K562 (cell line): ENCODE data around the gene NELFE. TPM values are rescaled to one million over a fixed set of nuclear protein-coding genes. Genes with fewer than 3 reads are reported as not detected.
A peak's percentile ranks its signal among the peaks of the same experiment; 100 is the strongest.

Source experiments
- BHLHE40 ChIP-seq: IDR thresholded peaks from 2 replicates; pipeline ENCODE4 v1.6.1; 2011; ENCODE audit warnings: low read length, improper control_type of control experiment
- CHD2 ChIP-seq: IDR thresholded peaks from 2 replicates; pipeline ENCODE4 v1.6.1; 2011; ENCODE audit warnings: low read depth, low read length
- CHD4 ChIP-seq: fragments of 200-600 bp; sonication (generic); IDR thresholded peaks from 3 replicates; pipeline ENCODE4 v1.6.1; 2012; ENCODE audit warnings: low read depth, mild to moderate bottlenecking, mixed read lengths, low read length, inconsistent platforms; ENCODE audit not compliant: insufficient read depth, insufficient replicate concordance, poor library complexity, severe bottlenecking
- FOXA1 ChIP-seq: fragments of 450-650 bp; IDR thresholded peaks from 2 replicates; pipeline ENCODE4 v1.6.1; 2016; ENCODE audit warnings: mild to moderate bottlenecking, borderline replicate concordance
- HLTF ChIP-seq: fragments of 450-650 bp; IDR thresholded peaks from 2 replicates; pipeline ENCODE4 v1.6.1; 2016
- HMGN3 ChIP-seq: IDR thresholded peaks from 2 replicates; pipeline ENCODE4 v1.6.1; 2011; ENCODE audit warnings: borderline replicate concordance, low read depth, mild to moderate bottlenecking, mixed read lengths, low read length; ENCODE audit not compliant: insufficient read length; ENCODE audit errors: extremely low read depth
- MEF2A ChIP-seq: IDR thresholded peaks from 2 replicates; pipeline ENCODE4 v1.6.1; 2011; ENCODE audit warnings: low read depth, mild to moderate bottlenecking, low read length, moderate library complexity; ENCODE audit not compliant: control insufficient read depth
- NFATC3 ChIP-seq: fragments of 450-650 bp; IDR thresholded peaks from 2 replicates; pipeline ENCODE4 v1.6.1; 2017; ENCODE audit warnings: mild to moderate bottlenecking
- PTRF ChIP-seq: fragments of 450-650 bp; IDR thresholded peaks from 2 replicates; pipeline ENCODE4 v1.6.1; 2016; ENCODE audit warnings: mild to moderate bottlenecking, missing genetic modification characterization, missing compliant biosample characterization
- SOX6 ChIP-seq: fragments of 450-650 bp; IDR thresholded peaks from 2 replicates; pipeline ENCODE4 v1.6.1; 2014; ENCODE audit warnings: mild to moderate bottlenecking
- VEZF1 ChIP-seq: fragments of 200-800 bp; sonication (Bioruptor generic); IDR thresholded peaks from 2 replicates; pipeline ENCODE4 v1.6.1; 2017; ENCODE audit warnings: missing genetic modification characterization, missing compliant biosample characterization
- XRCC3 ChIP-seq: fragments of 450-650 bp; IDR thresholded peaks from 2 replicates; pipeline ENCODE4 v1.6.1; 2017; ENCODE audit warnings: mild to moderate bottlenecking, moderate library complexity
- ZZZ3 ChIP-seq: fragments of 450-650 bp; IDR thresholded peaks from 2 replicates; pipeline ENCODE4 v1.6.1; 2016; ENCODE audit warnings: antibody characterized with exemption, mild to moderate bottlenecking, moderate library complexity
- polyA plus RNA-seq, 8 experiments: library from polyadenylated mRNA; depleted of rRNA in 4 of 8; stranded (reverse) in 5 of 8; unstranded in 3 of 8; fragments of >200 nt; fragmentation: Nextera tagmentation in 2 of 8; fragmentation: Illumina TruSeq in 1 of 8; extraction: Ambion mirVana in 2 of 8; extraction: Trizol in 1 of 8; gene quantifications; 2 replicates each; pipeline versions ENCODE4 v1.2.1 to v1.2.3, GENCODE V29; 2011 to 2014; ENCODE audit warnings: inconsistent platforms in 1 of 8, missing spikeins in 1 of 8
- total RNA-seq, 7 experiments: library from RNA; depleted of rRNA in 6 of 7; stranded (reverse); fragments of >200 nt in 6 of 7; fragmentation: Illumina TruSeq in 2 of 7; extraction: Trizol in 2 of 7; gene quantifications; 2 replicates each; pipeline versions ENCODE4 v1.2.1 to v1.2.3, GENCODE V29; 2011 to 2021; ENCODE audit warnings: low replicate concordance in 1 of 7
- TF ChIP-seq, protein P1 (sequence below): fragments of 250-450 bp; sonication (Bioruptor Pico); IDR thresholded peaks from 2 replicates; pipeline ENCODE4 v1.9.0; 2021; ENCODE audit warnings: mild to moderate bottlenecking, inconsistent platforms
- TF ChIP-seq, protein P2 (sequence below): sonication (generic); IDR thresholded peaks from 2 replicates; pipeline ENCODE4 v1.6.1; 2016
- TF ChIP-seq, protein P3 (sequence below): fragments of 450-650 bp; IDR thresholded peaks from 2 replicates; pipeline ENCODE4 v1.6.1; 2017; ENCODE audit warnings: antibody characterized with exemption, mild to moderate bottlenecking
- TF ChIP-seq, protein P4 (sequence below): sonication (generic); formaldehyde crosslinking; IDR thresholded peaks from 2 replicates; pipeline ENCODE4 v1.8.1; 2023; ENCODE audit warnings: mild to moderate bottlenecking, missing genetic modification reagents, moderate library complexity

The NELFE gene
- total and polyA plus RNA-seq, 9 of the 15 experiments (the other 6 are each of a cell fraction or from before 2014, with no cell fraction given): 15.2 to 157 (median 91.5) TPM

GRCh38 chr6:31979238-31979898, 20.6 kb upstream of the NELFE start (continued):
- TF ChIP-seq VEZF1 (CRISPR knock-in tag) (peak; percentile 74), CHD2 (0 out of 2 replicates have a peak, but pooled peaks have one; percentile 22), NFATC3 (no peak), SOX6 (no peak), FOXA1 (no peak), MEF2A (peak; percentile 77), BHLHE40 (peak; percentile 71; the same call in 1 of the 2 replicates), XRCC3 (no peak), ZZZ3 (no peak), HMGN3 (no peak), PTRF (tag) (no peak), CHD4 (no peak), HLTF (no peak)
- TF ChIP-seq, protein P1, sequence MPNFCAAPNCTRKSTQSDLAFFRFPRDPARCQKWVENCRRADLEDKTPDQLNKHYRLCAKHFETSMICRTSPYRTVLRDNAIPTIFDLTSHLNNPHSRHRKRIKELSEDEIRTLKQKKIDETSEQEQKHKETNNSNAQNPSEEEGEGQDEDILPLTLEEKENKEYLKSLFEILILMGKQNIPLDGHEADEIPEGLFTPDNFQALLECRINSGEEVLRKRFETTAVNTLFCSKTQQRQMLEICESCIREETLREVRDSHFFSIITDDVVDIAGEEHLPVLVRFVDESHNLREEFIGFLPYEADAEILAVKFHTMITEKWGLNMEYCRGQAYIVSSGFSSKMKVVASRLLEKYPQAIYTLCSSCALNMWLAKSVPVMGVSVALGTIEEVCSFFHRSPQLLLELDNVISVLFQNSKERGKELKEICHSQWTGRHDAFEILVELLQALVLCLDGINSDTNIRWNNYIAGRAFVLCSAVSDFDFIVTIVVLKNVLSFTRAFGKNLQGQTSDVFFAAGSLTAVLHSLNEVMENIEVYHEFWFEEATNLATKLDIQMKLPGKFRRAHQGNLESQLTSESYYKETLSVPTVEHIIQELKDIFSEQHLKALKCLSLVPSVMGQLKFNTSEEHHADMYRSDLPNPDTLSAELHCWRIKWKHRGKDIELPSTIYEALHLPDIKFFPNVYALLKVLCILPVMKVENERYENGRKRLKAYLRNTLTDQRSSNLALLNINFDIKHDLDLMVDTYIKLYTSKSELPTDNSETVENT (CRISPR knock-in tag): no peak
- TF ChIP-seq, protein P2, sequence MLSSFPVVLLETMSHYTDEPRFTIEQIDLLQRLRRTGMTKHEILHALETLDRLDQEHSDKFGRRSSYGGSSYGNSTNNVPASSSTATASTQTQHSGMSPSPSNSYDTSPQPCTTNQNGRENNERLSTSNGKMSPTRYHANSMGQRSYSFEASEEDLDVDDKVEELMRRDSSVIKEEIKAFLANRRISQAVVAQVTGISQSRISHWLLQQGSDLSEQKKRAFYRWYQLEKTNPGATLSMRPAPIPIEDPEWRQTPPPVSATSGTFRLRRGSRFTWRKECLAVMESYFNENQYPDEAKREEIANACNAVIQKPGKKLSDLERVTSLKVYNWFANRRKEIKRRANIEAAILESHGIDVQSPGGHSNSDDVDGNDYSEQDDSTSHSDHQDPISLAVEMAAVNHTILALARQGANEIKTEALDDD: no peak
- TF ChIP-seq, protein P3, sequence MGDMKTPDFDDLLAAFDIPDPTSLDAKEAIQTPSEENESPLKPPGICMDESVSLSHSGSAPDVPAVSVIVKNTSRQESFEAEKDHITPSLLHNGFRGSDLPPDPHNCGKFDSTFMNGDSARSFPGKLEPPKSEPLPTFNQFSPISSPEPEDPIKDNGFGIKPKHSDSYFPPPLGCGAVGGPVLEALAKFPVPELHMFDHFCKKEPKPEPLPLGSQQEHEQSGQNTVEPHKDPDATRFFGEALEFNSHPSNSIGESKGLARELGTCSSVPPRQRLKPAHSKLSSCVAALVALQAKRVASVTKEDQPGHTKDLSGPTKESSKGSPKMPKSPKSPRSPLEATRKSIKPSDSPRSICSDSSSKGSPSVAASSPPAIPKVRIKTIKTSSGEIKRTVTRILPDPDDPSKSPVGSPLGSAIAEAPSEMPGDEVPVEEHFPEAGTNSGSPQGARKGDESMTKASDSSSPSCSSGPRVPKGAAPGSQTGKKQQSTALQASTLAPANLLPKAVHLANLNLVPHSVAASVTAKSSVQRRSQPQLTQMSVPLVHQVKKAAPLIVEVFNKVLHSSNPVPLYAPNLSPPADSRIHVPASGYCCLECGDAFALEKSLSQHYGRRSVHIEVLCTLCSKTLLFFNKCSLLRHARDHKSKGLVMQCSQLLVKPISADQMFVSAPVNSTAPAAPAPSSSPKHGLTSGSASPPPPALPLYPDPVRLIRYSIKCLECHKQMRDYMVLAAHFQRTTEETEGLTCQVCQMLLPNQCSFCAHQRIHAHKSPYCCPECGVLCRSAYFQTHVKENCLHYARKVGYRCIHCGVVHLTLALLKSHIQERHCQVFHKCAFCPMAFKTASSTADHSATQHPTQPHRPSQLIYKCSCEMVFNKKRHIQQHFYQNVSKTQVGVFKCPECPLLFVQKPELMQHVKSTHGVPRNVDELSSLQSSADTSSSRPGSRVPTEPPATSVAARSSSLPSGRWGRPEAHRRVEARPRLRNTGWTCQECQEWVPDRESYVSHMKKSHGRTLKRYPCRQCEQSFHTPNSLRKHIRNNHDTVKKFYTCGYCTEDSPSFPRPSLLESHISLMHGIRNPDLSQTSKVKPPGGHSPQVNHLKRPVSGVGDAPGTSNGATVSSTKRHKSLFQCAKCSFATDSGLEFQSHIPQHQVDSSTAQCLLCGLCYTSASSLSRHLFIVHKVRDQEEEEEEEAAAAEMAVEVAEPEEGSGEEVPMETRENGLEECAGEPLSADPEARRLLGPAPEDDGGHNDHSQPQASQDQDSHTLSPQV: peak; percentile 90
- TF ChIP-seq, protein P4, sequence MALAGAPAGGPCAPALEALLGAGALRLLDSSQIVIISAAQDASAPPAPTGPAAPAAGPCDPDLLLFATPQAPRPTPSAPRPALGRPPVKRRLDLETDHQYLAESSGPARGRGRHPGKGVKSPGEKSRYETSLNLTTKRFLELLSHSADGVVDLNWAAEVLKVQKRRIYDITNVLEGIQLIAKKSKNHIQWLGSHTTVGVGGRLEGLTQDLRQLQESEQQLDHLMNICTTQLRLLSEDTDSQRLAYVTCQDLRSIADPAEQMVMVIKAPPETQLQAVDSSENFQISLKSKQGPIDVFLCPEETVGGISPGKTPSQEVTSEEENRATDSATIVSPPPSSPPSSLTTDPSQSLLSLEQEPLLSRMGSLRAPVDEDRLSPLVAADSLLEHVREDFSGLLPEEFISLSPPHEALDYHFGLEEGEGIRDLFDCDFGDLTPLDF (CRISPR knock-in tag): no peak
